HFFc6 (cell line): Measurements from ENCODE around the gene MS4A6A. TPM values are rescaled to one million over a fixed set of nuclear protein-coding genes. Genes with fewer than 3 reads are reported as not detected.
"Not testable (repeated sequence)": the region's sequence is repeated elsewhere in the genome, so short reads cannot be mapped to it uniquely, and the experiment has no call there.

Experiments
- DNase-seq: peaks from one replicate; pipeline ENCODE4 v3.0.0-alpha.2; 2018
- H3K27ac Mint-ChIP-seq: 2 replicates; pipeline ENCODE4 v1.8.0; 2020; ENCODE audit warnings: mild to moderate bottlenecking, mixed read lengths
- H3K27me3 Mint-ChIP-seq: 2 replicates; pipeline ENCODE4 v1.8.0; 2021; ENCODE audit warnings: mild to moderate bottlenecking, moderate library complexity, mixed read lengths; ENCODE audit not compliant: insufficient read depth
- H3K36me3 Mint-ChIP-seq: 2 replicates; pipeline ENCODE4 v1.8.0; 2021; ENCODE audit warnings: low read depth, mixed read lengths
- H3K4me1 Mint-ChIP-seq: 2 replicates; pipeline ENCODE4 v1.8.0; 2020; ENCODE audit warnings: low read depth, mixed read lengths
- H3K4me3 Mint-ChIP-seq: 2 replicates; pipeline ENCODE4 v1.8.0; 2020; ENCODE audit warnings: mild to moderate bottlenecking, moderate library complexity, mixed read lengths
- H3K9me3 Mint-ChIP-seq: 2 replicates; pipeline ENCODE4 v1.8.0; 2020; ENCODE audit warnings: mild to moderate bottlenecking, mixed read lengths
- CTCF ChIP-seq: fragments of 200-600 bp; sonication (generic); IDR thresholded peaks from 2 replicates; pipeline ENCODE4 v1.5.0; 2021; ENCODE audit warnings: antibody characterized with exemption, mild to moderate bottlenecking
- total RNA-seq, 6 experiments: library from RNA; stranded (reverse); fragmentation: NEBNext Ultra II Directional; extraction: Animal tissue kit (Norgen Biotek cat#: 25700); gene quantifications; 2 replicates in 1 of 6; 3 replicates in 5 of 6; pipeline ENCODE4 v1.2.3, GENCODE V29; 2021

Gene MS4A6A
- total RNA-seq, 6 experiments from 2014 or later: not detected

- H3K4me1 Mint-ChIP-seq: no peaks in the 10 kb centered on the region
- H3K4me3 Mint-ChIP-seq: no peak overlapping the region
- no peak overlapping the region for H3K27ac Mint-ChIP-seq
- TF ChIP-seq CTCF: no peak
- no peaks in the 10 kb centered on the region for H3K36me3 Mint-ChIP-seq
- H3K27me3 Mint-ChIP-seq: no peaks in the 10 kb centered on the region
- H3K9me3 Mint-ChIP-seq: peaks cover 23% of the 10 kb centered on the region; the same call in 1 of the 2 replicates
- DNase-seq: no peak
These were observed 39.1 kb downstream of the MS4A6A start for GRCh38 chr11:60143768-60144167.

GRCh38 chr11:60133917-60134316, 49.0 kb downstream of the MS4A6A start:
- no peaks in the 10 kb centered on the region for H3K27me3 Mint-ChIP-seq
- H3K4me3 Mint-ChIP-seq: no peak overlapping the region
- no peak for TF ChIP-seq CTCF
- peaks cover 34% of the 10 kb centered on the region for H3K9me3 Mint-ChIP-seq
- H3K27ac Mint-ChIP-seq: no peak overlapping the region
- DNase-seq: no peak
- no peaks in the 10 kb centered on the region for H3K36me3 Mint-ChIP-seq
- no peaks in the 10 kb centered on the region for H3K4me1 Mint-ChIP-seq

GRCh38 chr11:60131912-60132311, 51.0 kb downstream of the MS4A6A start:
- no peaks in the 10 kb centered on the region for H3K27me3 Mint-ChIP-seq

GRCh38 chr11:60130496-60130895, 52.4 kb downstream of the MS4A6A start:
- Mint-ChIP-seq H3K27me3 (no peaks in the 10 kb centered on the region), H3K4me1 (no peaks in the 10 kb centered on the region), H3K36me3 (no peaks in the 10 kb centered on the region), H3K27ac (no peak overlapping the region), H3K4me3 (no peak overlapping the region), H3K9me3 (peaks cover 32% of the 10 kb centered on the region)
- DNase-seq: peak; percentile 2
- no peak for TF ChIP-seq CTCF

More at GRCh38 chr11:60131912-60132311, 51.0 kb downstream of the MS4A6A start:
- Mint-ChIP-seq H3K4me1 (no peaks in the 10 kb centered on the region), H3K27ac (no peak overlapping the region), H3K36me3 (no peaks in the 10 kb centered on the region), H3K9me3 (peaks cover 37% of the 10 kb centered on the region), H3K4me3 (no peak overlapping the region)
- DNase-seq: no peak
- TF ChIP-seq CTCF: no peak

GRCh38 chr11:60129853-60130252, 53.0 kb downstream of the MS4A6A start:
- no peak overlapping the region for H3K4me3 Mint-ChIP-seq
- H3K27ac Mint-ChIP-seq: no peak overlapping the region
- H3K4me1 Mint-ChIP-seq: no peaks in the 10 kb centered on the region
- no peaks in the 10 kb centered on the region for H3K27me3 Mint-ChIP-seq
- no peak for DNase-seq
- no peaks in the 10 kb centered on the region for H3K36me3 Mint-ChIP-seq
- peaks cover 38% of the 10 kb centered on the region for H3K9me3 Mint-ChIP-seq
- no peak for TF ChIP-seq CTCF

GRCh38 chr11:60128866-60129265, 54.0 kb downstream of the MS4A6A start:
- not testable (repeated sequence) for H3K27ac Mint-ChIP-seq, H3K4me3 Mint-ChIP-seq
- peaks cover 42% of the 10 kb centered on the region for H3K9me3 Mint-ChIP-seq

More at GRCh38 chr11:60128866-60129265, 54.0 kb downstream of the MS4A6A start:
- H3K27me3 Mint-ChIP-seq, DNase-seq, H3K4me1 Mint-ChIP-seq, H3K36me3 Mint-ChIP-seq: not testable (repeated sequence)
